ENCODE measurements around the gene TTLL11. TPM values are rescaled to one million over a fixed set of nuclear protein-coding genes. Genes with fewer than 3 reads are reported as not detected.
"Not testable (repeated sequence)": the region's sequence is repeated elsewhere in the genome, so short reads cannot be mapped to it uniquely, and the experiment has no call there.

Gene TTLL11
- total and polyA plus RNA-seq, 2 experiments from 2014 or later, result 4.7 to 6.7 TPM

DNA sequence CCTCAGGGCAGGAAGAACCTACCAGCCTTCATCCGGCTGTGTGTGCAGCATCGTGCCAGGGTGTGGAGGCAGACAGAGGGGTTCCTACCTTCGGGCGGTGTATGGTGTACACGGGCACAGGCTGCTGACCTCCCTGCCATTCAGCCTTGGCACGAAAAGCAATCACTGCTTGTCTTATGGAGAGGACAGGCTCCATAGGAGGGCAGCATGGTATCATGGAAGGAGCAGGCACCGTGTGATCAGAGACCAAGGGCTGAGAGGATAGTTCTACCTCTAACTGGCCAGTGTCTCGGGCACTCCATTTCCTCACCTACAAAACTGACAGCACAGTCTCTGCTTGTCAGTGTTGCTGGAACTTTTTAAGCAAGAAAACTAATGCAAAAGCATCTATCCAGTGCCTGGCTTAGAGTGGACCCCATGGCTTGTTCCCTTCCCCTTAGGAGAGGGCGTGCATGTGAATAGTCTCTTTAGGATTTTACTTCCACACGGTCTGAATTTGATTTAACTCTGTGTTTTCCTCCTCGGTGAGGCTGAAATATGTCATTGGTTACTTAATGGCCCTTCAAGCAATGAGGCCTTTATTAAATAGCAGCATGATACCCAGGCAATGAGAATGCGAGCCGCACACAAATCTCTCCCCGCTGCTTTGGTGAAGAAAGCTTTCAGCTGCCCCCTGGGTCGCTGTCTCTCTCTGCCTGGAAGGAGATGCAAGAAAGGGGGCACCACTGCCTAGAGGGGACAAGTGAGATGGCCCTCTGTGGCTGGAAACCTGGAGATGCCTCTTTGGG, 22.2 kb downstream of the TTLL11 start:
- no peak for DNase-seq (ENCODE audit: low read depth in 1 of 2, low spot score in 1 of 2)
- no peaks in the 10 kb centered on the region for H3K27me3 ChIP-seq
- no peaks in the 10 kb centered on the region for H3K4me1 ChIP-seq (ENCODE audit: low read depth)
- TF ChIP-seq, protein P1, sequence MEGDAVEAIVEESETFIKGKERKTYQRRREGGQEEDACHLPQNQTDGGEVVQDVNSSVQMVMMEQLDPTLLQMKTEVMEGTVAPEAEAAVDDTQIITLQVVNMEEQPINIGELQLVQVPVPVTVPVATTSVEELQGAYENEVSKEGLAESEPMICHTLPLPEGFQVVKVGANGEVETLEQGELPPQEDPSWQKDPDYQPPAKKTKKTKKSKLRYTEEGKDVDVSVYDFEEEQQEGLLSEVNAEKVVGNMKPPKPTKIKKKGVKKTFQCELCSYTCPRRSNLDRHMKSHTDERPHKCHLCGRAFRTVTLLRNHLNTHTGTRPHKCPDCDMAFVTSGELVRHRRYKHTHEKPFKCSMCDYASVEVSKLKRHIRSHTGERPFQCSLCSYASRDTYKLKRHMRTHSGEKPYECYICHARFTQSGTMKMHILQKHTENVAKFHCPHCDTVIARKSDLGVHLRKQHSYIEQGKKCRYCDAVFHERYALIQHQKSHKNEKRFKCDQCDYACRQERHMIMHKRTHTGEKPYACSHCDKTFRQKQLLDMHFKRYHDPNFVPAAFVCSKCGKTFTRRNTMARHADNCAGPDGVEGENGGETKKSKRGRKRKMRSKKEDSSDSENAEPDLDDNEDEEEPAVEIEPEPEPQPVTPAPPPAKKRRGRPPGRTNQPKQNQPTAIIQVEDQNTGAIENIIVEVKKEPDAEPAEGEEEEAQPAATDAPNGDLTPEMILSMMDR (IDR thresholded peaks at IDR 0.05; ENCODE audit: low read depth, low read length), result no peak
- no peaks in the 10 kb centered on the region for H3K9me3 ChIP-seq (ENCODE audit: low read depth)
- no peaks in the 10 kb centered on the region for H3K36me3 ChIP-seq
- no peak overlapping the region for H3K4me3 ChIP-seq
- H3K27ac ChIP-seq, result no peak overlapping the region

- not testable (repeated sequence) for H3K36me3 ChIP-seq; H3K4me3 ChIP-seq; H3K27ac ChIP-seq; H3K4me1 ChIP-seq (ENCODE audit: low read depth); DNase-seq (ENCODE audit: low read depth in 1 of 2, low spot score in 1 of 2); H3K27me3 ChIP-seq; H3K9me3 ChIP-seq (ENCODE audit: low read depth)
These were observed 26.4 kb downstream of the TTLL11 start for GRCh38 chr9:122066680-122067079.

- Histone ChIP-seq H3K4me1 (ENCODE audit: low read depth) (no peaks in the 10 kb centered on the region), H3K4me3 (no peak overlapping the region), H3K27ac (no peak overlapping the region), H3K36me3 (no peaks in the 10 kb centered on the region), H3K27me3 (no peaks in the 10 kb centered on the region), H3K9me3 (ENCODE audit: low read depth) (no peaks in the 10 kb centered on the region)
- peak in 1 of 2 donors; percentile 56 for DNase-seq (ENCODE audit: low read depth in 1 of 2, low spot score in 1 of 2)
- TF ChIP-seq, protein P1 (IDR thresholded peaks at IDR 0.05; ENCODE audit: low read depth, low read length), result no peak
These were observed 27.0 kb downstream of the TTLL11 start for GRCh38 chr9:122065923-122066629.

DNA sequence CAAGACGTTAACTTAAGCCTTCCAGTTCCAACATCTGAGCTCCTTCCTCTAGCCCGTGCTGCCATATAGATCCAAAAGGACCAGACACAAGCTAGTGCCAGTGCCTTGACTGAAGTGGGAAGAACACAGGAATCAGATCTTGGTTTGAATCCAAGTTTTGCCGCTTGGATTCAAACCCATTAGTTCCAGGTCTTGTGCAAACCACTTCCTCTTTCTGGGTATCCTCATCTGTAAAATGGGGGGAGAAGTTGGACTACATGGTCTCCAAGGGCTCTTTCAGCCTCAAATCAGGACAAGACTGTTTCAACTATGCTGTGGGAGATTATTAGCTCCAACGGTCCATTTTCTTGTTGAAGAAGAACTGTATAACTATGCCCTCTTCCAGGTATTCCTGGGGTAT, 32.6 kb downstream of the TTLL11 start:
- TF ChIP-seq, protein P1 (IDR thresholded peaks at IDR 0.05; ENCODE audit: low read depth, low read length), result no peak
- no peaks in the 10 kb centered on the region for H3K4me1 ChIP-seq (ENCODE audit: low read depth)
- no peaks in the 10 kb centered on the region for H3K36me3 ChIP-seq
- DNase-seq (ENCODE audit: low read depth in 1 of 2, low spot score in 1 of 2), result no peak
- no peaks in the 10 kb centered on the region for H3K27me3 ChIP-seq
- no peaks in the 10 kb centered on the region for H3K9me3 ChIP-seq (ENCODE audit: low read depth)
- H3K4me3 ChIP-seq, result no peak overlapping the region
- no peak overlapping the region for H3K27ac ChIP-seq

DNA sequence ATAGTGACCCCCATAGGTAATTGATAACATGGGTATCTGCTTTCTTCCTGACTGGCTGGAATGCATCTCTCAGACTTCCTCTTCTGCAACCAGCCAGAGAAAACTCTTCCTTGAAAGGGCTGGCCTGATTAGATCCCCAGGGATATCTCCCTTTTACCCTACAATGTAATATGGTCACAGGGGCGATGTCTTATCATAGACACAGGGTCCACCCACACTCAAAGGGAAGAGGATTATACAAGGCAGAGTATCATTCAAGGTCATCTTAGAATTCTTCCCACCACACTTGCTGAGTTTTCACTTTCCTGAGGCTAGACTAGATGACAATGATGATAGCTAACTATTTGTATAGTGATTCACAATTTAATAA, 33.2 kb downstream of the TTLL11 start:
- no peaks in the 10 kb centered on the region for H3K9me3 ChIP-seq (ENCODE audit: low read depth)
- H3K36me3 ChIP-seq, result no peaks in the 10 kb centered on the region
- H3K4me3 ChIP-seq, result no peak overlapping the region
- H3K27ac ChIP-seq, result no peak overlapping the region
- H3K4me1 ChIP-seq (ENCODE audit: low read depth), result no peaks in the 10 kb centered on the region
- no peaks in the 10 kb centered on the region for H3K27me3 ChIP-seq
- TF ChIP-seq, protein P1 (IDR thresholded peaks at IDR 0.05; ENCODE audit: low read depth, low read length), result no peak
- no peak for DNase-seq (ENCODE audit: low read depth in 1 of 2, low spot score in 1 of 2)

Measured in cardiac muscle cell (in vitro differentiated cells and primary cell).